ENCODE results near the gene TNS3.

DNA sequence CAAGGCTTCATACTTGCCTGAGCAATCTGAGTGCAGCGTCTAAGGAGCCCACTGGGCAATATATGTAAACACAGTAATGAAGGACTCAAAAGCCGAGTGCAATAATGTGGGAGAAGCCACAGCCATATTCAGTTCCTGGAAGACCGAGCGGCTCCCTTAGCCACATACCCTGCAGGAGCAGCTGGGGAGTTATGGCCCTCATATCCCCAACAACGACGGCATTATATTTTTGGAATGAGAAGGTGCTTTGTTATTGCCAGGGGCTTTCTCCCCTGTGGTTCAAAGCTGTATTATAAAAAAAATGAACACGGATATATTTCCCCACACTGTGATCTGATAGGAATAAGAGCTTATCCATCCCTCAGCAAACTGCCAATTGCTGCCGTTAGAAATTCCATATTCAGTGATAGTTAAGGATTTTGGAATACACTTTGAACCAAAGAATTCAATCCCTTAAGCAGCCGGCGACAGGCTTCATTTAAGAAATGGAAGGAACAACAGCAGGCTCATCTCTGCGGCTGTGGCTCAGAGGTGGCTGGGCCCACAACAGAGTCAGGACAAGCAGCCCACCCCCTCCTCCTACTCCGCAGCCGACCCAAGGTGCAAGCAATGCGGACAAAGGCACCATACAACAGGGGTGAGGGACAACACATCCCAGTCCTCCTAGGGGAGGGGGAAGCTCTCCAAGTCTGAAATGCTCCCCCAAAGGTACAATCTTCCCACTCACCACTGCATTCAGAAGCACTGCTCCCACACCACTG is 77.2 kb downstream of the TNS3 start:
- TF ChIP-seq, protein P1, sequence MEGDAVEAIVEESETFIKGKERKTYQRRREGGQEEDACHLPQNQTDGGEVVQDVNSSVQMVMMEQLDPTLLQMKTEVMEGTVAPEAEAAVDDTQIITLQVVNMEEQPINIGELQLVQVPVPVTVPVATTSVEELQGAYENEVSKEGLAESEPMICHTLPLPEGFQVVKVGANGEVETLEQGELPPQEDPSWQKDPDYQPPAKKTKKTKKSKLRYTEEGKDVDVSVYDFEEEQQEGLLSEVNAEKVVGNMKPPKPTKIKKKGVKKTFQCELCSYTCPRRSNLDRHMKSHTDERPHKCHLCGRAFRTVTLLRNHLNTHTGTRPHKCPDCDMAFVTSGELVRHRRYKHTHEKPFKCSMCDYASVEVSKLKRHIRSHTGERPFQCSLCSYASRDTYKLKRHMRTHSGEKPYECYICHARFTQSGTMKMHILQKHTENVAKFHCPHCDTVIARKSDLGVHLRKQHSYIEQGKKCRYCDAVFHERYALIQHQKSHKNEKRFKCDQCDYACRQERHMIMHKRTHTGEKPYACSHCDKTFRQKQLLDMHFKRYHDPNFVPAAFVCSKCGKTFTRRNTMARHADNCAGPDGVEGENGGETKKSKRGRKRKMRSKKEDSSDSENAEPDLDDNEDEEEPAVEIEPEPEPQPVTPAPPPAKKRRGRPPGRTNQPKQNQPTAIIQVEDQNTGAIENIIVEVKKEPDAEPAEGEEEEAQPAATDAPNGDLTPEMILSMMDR (conservative IDR thresholded peaks at IDR 0.05 in 1 of 2, IDR thresholded peaks at IDR 0.05 in 1 of 2; ENCODE audit: extremely low read depth in 1 of 2, insufficient read depth in 1 of 2, low read depth in 1 of 2, low read length in 2 of 2): no peak
- no peak for TF ChIP-seq EZH2 (IDR thresholded peaks at IDR 0.05; ENCODE audit: borderline replicate concordance, low read length)
